ENCODE data around the gene PRDM11. TPM values are rescaled to one million over a fixed set of nuclear protein-coding genes. Genes with fewer than 3 reads are reported as not detected.

The PRDM11 gene
- total and polyA plus RNA-seq, 8 donors: 1.2 to 139 (median 7.9) TPM

DNA sequence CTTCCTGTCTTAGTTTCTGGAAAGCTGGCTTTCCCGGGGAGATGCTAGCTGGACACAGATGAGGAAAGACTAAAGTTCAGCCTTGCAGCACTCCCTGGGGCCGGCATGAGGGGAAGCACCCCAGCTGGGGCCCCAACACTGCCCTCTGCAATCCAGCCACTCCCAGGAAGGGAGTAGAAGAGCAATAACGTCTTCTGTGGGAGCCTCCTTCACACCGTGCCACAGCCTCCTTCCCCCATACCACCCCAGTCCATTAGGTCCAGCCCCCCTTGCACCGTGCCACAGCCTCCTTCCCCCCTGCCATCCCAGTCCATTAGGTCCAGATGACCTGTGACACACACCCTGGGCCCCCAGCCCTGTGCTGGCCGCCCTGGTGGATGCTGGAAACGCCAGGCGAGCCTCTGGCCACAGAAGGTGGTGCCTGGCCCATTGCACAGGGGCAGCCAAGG lies 44.1 kb upstream of the PRDM11 start:
- 35 to 46% (median 42%) methylated on average over 6 to 8 of the region's 8 CpGs for WGBS, 5 donors
- H3K4me3 ChIP-seq: no peak overlapping the region
- intact Hi-C loops (cut with DNase I; ENCODE audit: low total_unique reads): loop anchor here (5.0 kb wide), 1 partner anchor 165 kb away; no protein-coding TSS in a partner anchor
- DNase-seq: peak in 1 of 2 donors; percentile 49
- H3K27ac ChIP-seq: no peak overlapping the region
- no peaks in the 10 kb centered on the region for H3K36me3 ChIP-seq
- no peak for TF ChIP-seq POLR2A (IDR thresholded peaks at IDR 0.05)
- no peak for TF ChIP-seq POLR2AphosphoS5 (IDR thresholded peaks at IDR 0.05)
- TF ChIP-seq, protein P1, sequence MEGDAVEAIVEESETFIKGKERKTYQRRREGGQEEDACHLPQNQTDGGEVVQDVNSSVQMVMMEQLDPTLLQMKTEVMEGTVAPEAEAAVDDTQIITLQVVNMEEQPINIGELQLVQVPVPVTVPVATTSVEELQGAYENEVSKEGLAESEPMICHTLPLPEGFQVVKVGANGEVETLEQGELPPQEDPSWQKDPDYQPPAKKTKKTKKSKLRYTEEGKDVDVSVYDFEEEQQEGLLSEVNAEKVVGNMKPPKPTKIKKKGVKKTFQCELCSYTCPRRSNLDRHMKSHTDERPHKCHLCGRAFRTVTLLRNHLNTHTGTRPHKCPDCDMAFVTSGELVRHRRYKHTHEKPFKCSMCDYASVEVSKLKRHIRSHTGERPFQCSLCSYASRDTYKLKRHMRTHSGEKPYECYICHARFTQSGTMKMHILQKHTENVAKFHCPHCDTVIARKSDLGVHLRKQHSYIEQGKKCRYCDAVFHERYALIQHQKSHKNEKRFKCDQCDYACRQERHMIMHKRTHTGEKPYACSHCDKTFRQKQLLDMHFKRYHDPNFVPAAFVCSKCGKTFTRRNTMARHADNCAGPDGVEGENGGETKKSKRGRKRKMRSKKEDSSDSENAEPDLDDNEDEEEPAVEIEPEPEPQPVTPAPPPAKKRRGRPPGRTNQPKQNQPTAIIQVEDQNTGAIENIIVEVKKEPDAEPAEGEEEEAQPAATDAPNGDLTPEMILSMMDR (IDR thresholded peaks at IDR 0.05): no peak
- no peak for TF ChIP-seq EP300 (IDR thresholded peaks at IDR 0.05)
- H3K4me1 ChIP-seq: peaks cover 4 to 15% (median 11%) of the 10 kb centered on the region in 4 donors
- peaks cover 0 to 38% (median 4%) of the 10 kb centered on the region in 3 donors for H3K27me3 ChIP-seq
- H3K9me3 ChIP-seq: no peaks in the 10 kb centered on the region

DNA sequence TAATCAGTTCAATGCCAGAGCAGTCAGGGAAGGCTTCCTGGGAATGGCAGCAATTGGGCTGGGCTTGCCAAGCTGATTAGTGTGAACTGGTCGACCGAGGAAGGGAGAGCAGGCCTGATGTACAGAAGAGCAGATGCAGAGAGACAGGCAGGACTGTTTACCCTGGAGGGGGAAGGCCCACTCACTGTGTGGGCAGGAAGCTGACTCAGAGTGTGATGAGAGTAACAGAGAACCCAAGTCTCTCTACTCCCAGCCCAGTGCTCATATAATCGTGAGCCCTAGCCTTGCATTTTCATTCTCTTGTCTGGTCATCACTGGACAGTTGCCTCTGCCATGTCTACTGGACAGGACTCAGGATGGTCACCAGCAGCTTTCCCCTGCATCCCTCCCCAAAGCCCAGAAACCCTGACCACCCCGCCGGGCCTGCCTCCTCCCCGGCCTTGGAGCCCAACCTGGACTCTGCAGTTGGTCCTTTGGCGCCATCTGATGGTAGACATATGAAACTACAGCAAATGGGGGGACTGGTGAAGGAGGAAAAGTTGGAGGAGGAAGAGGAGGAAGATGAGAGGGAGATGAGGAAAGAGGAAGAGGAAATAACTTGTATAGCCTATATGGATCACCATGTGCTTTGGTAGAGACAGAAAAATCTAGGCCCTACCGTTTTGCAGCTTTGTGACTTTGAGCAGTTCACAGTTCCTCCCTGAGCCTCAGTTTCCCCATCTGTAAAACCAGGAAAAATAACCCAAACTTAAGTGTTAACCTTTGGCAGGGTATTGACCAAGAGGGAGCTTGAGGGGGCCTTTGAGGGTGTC lies 43.4 kb upstream of the PRDM11 start:
- H3K27me3 ChIP-seq: peaks cover 0 to 32% (median 4%) of the 10 kb centered on the region in 3 donors
- no peaks in the 10 kb centered on the region for H3K36me3 ChIP-seq
- intact Hi-C loops (cut with DNase I; ENCODE audit: low total_unique reads): loop anchor here (5.0 kb wide), 1 partner anchor 166 kb away; no protein-coding TSS in a partner anchor
- H3K27ac ChIP-seq: no peak overlapping the region
- 11 to 23% (median 15%) methylated on average over 8 of the region's 8 CpGs for WGBS, 5 donors
- DNase-seq: peak; percentile 54 to 89
- H3K4me1 ChIP-seq: peaks cover 4 to 14% (median 10%) of the 10 kb centered on the region in 4 donors
- TF ChIP-seq POLR2AphosphoS5 (IDR thresholded peaks at IDR 0.05) (no peak), EP300 (IDR thresholded peaks at IDR 0.05) (no peak)
- TF ChIP-seq, protein P1 (IDR thresholded peaks at IDR 0.05): peak in 5 of 7 experiments; percentile 88 to 98 (median 95)
- H3K4me3 ChIP-seq: no peak overlapping the region
- H3K9me3 ChIP-seq: no peaks in the 10 kb centered on the region

DNA sequence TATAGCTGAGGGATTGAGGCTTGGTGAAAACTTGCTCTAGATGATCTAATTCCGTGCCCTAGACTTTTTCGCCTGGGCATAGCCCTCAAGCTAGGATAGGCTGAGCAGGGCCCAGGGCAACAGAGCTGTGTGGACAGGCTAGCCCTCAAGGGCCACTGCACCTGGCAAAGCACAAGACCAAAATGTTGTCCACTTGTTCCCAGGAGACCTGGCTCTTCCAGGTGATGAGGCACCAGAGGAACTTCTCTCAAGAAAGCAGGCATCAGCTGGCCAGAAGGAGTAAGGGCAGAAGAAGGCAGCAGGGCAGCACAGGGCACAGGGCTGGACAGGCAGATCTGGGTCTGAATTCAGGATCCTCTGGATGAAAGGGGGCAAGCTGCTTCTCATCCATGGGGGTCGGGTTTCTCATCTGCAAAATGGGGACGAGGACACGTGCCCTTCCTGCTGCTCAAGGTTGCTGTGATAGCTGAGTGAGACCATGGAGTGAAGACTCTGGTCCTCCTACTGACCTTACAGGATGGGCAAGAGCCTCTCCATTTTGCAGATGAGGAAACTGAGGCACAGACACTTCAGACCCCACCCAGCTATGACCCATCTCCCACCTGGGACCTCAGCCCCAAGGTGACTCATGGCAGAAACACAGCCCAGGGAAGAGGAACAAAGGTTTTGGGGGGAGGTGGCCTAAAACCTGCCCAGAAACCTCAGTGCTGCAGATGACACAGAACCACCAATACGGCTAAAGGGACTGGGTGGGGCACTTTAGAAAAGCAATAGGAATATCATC lies 42.2 kb upstream of the PRDM11 start:
- Histone ChIP-seq H3K4me1 (peaks cover 4 to 11% (median 9%) of the 10 kb centered on the region in 4 donors), H3K9me3 (no peaks in the 10 kb centered on the region), H3K4me3 (no peak overlapping the region), H3K27me3 (peaks cover 0 to 22% (median 4%) of the 10 kb centered on the region in 3 donors), H3K27ac (no peak overlapping the region), H3K36me3 (no peaks in the 10 kb centered on the region)
- 75 to 88% (median 79%) methylated on average over 6 of the region's 6 CpGs for WGBS, 5 donors
- intact Hi-C loops (cut with DNase I; ENCODE audit: low total_unique reads): loop anchor here (5.0 kb wide), 1 partner anchor 167 kb away; no protein-coding TSS in a partner anchor
- no peak for DNase-seq
- TF ChIP-seq POLR2AphosphoS5 (IDR thresholded peaks at IDR 0.05): no peak
- TF ChIP-seq EP300 (IDR thresholded peaks at IDR 0.05): no peak
- TF ChIP-seq POLR2A (IDR thresholded peaks at IDR 0.05): no peak
- TF ChIP-seq, protein P1 (IDR thresholded peaks at IDR 0.05): no peak

DNA sequence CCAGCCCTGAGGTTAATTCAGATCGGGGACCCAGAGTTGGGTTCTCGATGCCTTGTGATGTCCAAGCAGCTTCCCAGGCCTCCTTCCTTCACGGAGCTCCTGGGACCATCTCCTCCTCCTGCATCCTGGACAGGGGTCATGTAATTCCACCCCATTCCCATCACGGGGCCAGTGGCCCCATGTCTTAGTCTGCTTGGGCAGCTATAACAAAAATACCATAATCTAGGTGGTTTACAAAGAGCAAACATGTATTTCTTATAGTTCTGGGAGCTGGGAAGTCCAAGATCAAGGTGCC lies 41.7 kb upstream of the PRDM11 start:
- H3K36me3 ChIP-seq: no peaks in the 10 kb centered on the region
- no peaks in the 10 kb centered on the region for H3K9me3 ChIP-seq
- no peak overlapping the region for H3K27ac ChIP-seq
- TF ChIP-seq POLR2AphosphoS5 (IDR thresholded peaks at IDR 0.05): no peak
- no peak for TF ChIP-seq POLR2A (IDR thresholded peaks at IDR 0.05)
- H3K27me3 ChIP-seq: peaks cover 0 to 22% (median 4%) of the 10 kb centered on the region in 3 donors
- DNase-seq: no peak
- intact Hi-C loops (cut with DNase I; ENCODE audit: low total_unique reads): loop anchor here (5.0 kb wide), 3 partner anchors 167 to 188 kb away; no protein-coding TSS in a partner anchor
- H3K4me1 ChIP-seq: peaks cover 4 to 11% (median 9%) of the 10 kb centered on the region in 4 donors
- H3K4me3 ChIP-seq: no peak overlapping the region
- WGBS, 5 donors: 71 to 82% (median 82%) methylated on average over 4 of the region's 4 CpGs

All from stomach (tissue), 9 donors.